Lower leg skin (tissue), 3 donors: ENCODE measurements around the gene FAM111A.

Experiments
- POLR2A ChIP-seq, 2 donors: fragments of 450-650 bp; IDR thresholded peaks; one replicate each; pipeline ENCODE4 v1.6.1; 2016 to 2017; ENCODE audit warnings: antibody characterized with exemption in 2 of 2, mild to moderate bottlenecking in 1 of 2, moderate library complexity in 1 of 2
- TF ChIP-seq, protein P1 (sequence below), 3 donors: fragments of 450-650 bp; IDR thresholded peaks; one replicate each; pipeline ENCODE4 v1.5.1; 2016; ENCODE audit warnings: antibody characterized with exemption in 3 of 3, mild to moderate bottlenecking in 3 of 3, moderate library complexity in 2 of 3

DNA sequence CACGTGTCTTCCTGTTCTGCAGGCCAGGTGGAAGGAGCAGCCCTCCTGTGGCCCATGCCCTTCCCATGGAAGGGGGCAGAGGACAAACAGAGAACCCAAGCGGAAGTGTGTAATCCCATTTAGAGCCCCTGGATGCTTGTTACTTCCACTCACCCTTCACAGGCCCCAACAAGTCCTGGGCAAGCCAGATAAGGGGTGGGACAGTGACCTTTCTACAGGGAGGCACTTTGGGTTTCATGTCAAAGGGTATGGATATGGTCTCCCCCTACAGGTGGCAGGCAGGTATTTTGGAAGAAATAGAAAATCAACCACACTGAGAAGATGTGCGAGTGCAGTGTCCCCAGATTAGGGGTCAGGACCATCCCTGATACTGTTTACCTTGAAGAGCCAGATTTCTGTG, 58.7 kb downstream of the FAM111A start:
- TF ChIP-seq POLR2A (IDR thresholded peaks at IDR 0.05): no peak
- TF ChIP-seq, protein P1, sequence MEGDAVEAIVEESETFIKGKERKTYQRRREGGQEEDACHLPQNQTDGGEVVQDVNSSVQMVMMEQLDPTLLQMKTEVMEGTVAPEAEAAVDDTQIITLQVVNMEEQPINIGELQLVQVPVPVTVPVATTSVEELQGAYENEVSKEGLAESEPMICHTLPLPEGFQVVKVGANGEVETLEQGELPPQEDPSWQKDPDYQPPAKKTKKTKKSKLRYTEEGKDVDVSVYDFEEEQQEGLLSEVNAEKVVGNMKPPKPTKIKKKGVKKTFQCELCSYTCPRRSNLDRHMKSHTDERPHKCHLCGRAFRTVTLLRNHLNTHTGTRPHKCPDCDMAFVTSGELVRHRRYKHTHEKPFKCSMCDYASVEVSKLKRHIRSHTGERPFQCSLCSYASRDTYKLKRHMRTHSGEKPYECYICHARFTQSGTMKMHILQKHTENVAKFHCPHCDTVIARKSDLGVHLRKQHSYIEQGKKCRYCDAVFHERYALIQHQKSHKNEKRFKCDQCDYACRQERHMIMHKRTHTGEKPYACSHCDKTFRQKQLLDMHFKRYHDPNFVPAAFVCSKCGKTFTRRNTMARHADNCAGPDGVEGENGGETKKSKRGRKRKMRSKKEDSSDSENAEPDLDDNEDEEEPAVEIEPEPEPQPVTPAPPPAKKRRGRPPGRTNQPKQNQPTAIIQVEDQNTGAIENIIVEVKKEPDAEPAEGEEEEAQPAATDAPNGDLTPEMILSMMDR (IDR thresholded peaks at IDR 0.05): no peak
